ENCODE results near the gene GRB10.

DNA sequence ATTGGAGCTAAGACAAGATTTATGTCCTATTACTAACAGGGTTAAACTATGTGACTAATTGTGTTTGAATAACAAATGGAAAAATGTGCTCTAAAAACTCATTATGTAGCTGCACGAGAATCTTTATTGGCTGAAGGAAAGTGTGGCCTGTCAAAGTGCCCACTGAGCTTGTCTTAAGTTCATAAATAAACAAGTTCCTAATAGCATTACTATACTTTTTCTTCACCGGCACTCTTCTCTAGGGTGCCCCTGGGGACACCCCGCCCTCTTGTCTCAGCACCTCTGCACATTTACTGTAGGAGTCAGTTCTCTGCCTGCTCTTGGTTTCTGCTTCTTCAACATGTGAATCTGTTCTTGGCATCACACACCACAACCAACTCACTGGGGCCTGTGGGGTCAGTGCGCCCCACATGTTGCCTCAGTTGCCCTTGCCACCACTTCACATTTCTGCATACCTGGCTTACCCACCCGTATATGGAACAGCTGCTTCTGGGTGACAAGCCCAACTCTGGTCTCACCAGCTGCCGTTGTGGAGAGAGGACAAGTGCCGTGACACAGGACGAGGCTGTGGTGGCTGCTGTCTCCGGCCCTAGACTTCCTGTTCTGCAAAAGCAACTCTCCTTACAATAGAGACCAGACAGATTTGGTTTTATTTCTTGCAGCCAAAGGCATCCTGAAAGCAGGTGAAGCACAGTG, 121.2 kb downstream of the GRB10 start:
- TF ChIP-seq TAF1 (IDR thresholded peaks at IDR 0.05; ENCODE audit: low read depth, low read length) (no peak), PAX5 (IDR thresholded peaks at IDR 0.05; ENCODE audit: insufficient read depth, low read length, severe bottlenecking) (no peak), SPI1 (IDR thresholded peaks at IDR 0.05; ENCODE audit: low read depth, low read length) (no peak), POLR2A (IDR thresholded peaks at IDR 0.05; ENCODE audit: low read depth, low read length) (no peak), POLR2AphosphoS5 (IDR thresholded peaks at IDR 0.05; ENCODE audit: low read depth, low read length) (no peak)

Data from GM12891 (cell line).